H1 (cell line): ENCODE results near the gene GPC3. TPM values are rescaled to one million over a fixed set of nuclear protein-coding genes. Genes with fewer than 3 reads are reported as not detected.

ENCODE experiments used
- CTCF ChIA-PET: fragments of 300-600 bp; sonication (Branson Sonifier 250); formaldehyde crosslinking; loops from one replicate; lab custom pipeline; 2021; ENCODE audit not compliant: partially characterized antibody; lab: Charles Lee
- POLR2A ChIA-PET: fragments of 300-600 bp; sonication (Branson Sonifier 250); formaldehyde crosslinking; loops from one replicate; lab custom pipeline; 2021; ENCODE audit warnings: inconsistent platforms; ENCODE audit not compliant: partially characterized antibody; lab: Charles Lee
- DNase-seq, 2 experiments: peaks; one replicate each; pipeline versions ENCODE4 v3.0.0 to v3.0.0-alpha.2; 2010 to 2022; ENCODE audit warnings: low spot score in 2 of 2, low read depth in 1 of 2, mixed read lengths in 1 of 2
- FAIRE-seq: peaks from 2 replicates; lab custom pipeline; 2011; peaks lifted over from hg19 to GRCh38; lab: Jason Lieb, UNC
- H2AFZ ChIP-seq: 2 replicates; pipeline ENCODE4 v1.8.1; 2012; ENCODE audit warnings: low read length, inconsistent platforms
- H2AK5ac ChIP-seq: 2 replicates; pipeline ENCODE4 v1.6.1; 2013; ENCODE audit warnings: low read depth, low read length
- H2BK120ac ChIP-seq: replicated peaks from 2 replicates; pipeline ENCODE3; 2013; ENCODE audit warnings: low read depth, low read length, inconsistent platforms
- H2BK12ac ChIP-seq: 2 replicates; pipeline ENCODE4 v1.6.1; 2013; ENCODE audit warnings: low read depth, low read length
- H2BK15ac ChIP-seq: 2 replicates; pipeline ENCODE4 v1.6.1; 2013; ENCODE audit warnings: low read length
- H2BK20ac ChIP-seq: 2 replicates; pipeline ENCODE4 v1.6.1; 2013; ENCODE audit warnings: low read length
- H2BK5ac ChIP-seq: 2 replicates; pipeline ENCODE4 v1.6.1; 2013; ENCODE audit warnings: low read depth, low read length
- H3K14ac ChIP-seq: 2 replicates; pipeline ENCODE4 v1.6.1; 2013; ENCODE audit warnings: inconsistent platforms; ENCODE audit not compliant: insufficient read length
- H3K18ac ChIP-seq: 2 replicates; pipeline ENCODE4 v1.6.1; 2013; ENCODE audit warnings: low read length; ENCODE audit errors: extremely low read depth
- H3K23ac ChIP-seq: 2 replicates; pipeline ENCODE4 v1.6.1; 2013; ENCODE audit warnings: inconsistent platforms; ENCODE audit not compliant: insufficient read length
- H3K23me2 ChIP-seq: 2 replicates; pipeline ENCODE4 v1.6.1; 2013; ENCODE audit warnings: low read depth, low read length
- H3K27ac ChIP-seq: 2 replicates; pipeline ENCODE4 v1.6.1; 2011; ENCODE audit warnings: low read depth, low read length, inconsistent platforms
- H3K27me3 ChIP-seq, 4 experiments: replicated peaks in 1 of 4; 1 replicate in 1 of 4; 2 replicates in 3 of 4; pipeline versions ENCODE4 v1.6.1 to v1.8.1; 2011 to 2013; ENCODE audit warnings: low read length in 3 of 4, mild to moderate bottlenecking in 3 of 4, inconsistent platforms in 2 of 4, mixed read lengths in 2 of 4, moderate library complexity in 1 of 4; ENCODE audit not compliant: control insufficient read depth in 3 of 4, insufficient read depth in 3 of 4; ENCODE audit errors: extremely low read depth in 1 of 4
- H3K36me3 ChIP-seq, 4 experiments: 2 replicates each; pipeline versions ENCODE4 v1.6.1 to v1.8.1; 2011 to 2013; ENCODE audit warnings: mild to moderate bottlenecking in 4 of 4, low read length in 3 of 4, moderate library complexity in 2 of 4, control low read depth in 1 of 4, inconsistent platforms in 1 of 4; ENCODE audit not compliant: insufficient read depth in 4 of 4, control insufficient read depth in 2 of 4
- H3K4ac ChIP-seq: replicated peaks from 2 replicates; pipeline ENCODE3; 2013; ENCODE audit warnings: low read length, low read depth, mixed read lengths, inconsistent platforms; ENCODE audit not compliant: insufficient read length
- H3K4me1 ChIP-seq, 4 experiments: replicated peaks in 1 of 4; 1 replicate in 1 of 4; 2 replicates in 3 of 4; pipeline versions ENCODE4 v1.6.1 to v1.8.1; 2011 to 2013; ENCODE audit warnings: low read length in 3 of 4, inconsistent platforms in 2 of 4, mixed read lengths in 1 of 4; ENCODE audit not compliant: insufficient read depth in 4 of 4, control insufficient read depth in 3 of 4
- H3K4me2 ChIP-seq, 2 experiments: 2 replicates each; pipeline versions ENCODE4 v1.6.1 to v1.8.1; 2011 to 2013; ENCODE audit warnings: low read depth in 2 of 2, low read length in 2 of 2, control low read depth in 1 of 2, inconsistent platforms in 1 of 2, mild to moderate bottlenecking in 1 of 2; ENCODE audit not compliant: insufficient read depth in 1 of 2
- H3K4me3 ChIP-seq, 4 experiments: fragments of 200-600, 300-600 bp in 1 of 4; sonication (generic), shearing (Covaris generic), sonication (Bioruptor Twin) in 1 of 4; 2 replicates each; pipeline versions ENCODE4 v1.5.1 to v1.8.1; 2011 to 2016; ENCODE audit warnings: low read length in 4 of 4, low read depth in 3 of 4, control low read depth in 2 of 4, inconsistent platforms in 2 of 4, mild to moderate bottlenecking in 2 of 4, mixed read lengths in 1 of 4, moderate library complexity in 1 of 4; ENCODE audit not compliant: insufficient read depth in 2 of 4; ENCODE audit errors: extremely low read depth in 1 of 4
- H3K56ac ChIP-seq: replicated peaks from 2 replicates; pipeline ENCODE3; 2013; ENCODE audit warnings: low read depth, mild to moderate bottlenecking, mixed read lengths, low read length, inconsistent platforms; ENCODE audit not compliant: insufficient read length
- H3K79me1 ChIP-seq: 2 replicates; pipeline ENCODE4 v1.6.1; 2013; ENCODE audit warnings: low read depth, low read length, control low read depth
- H3K79me2 ChIP-seq, 2 experiments: 2 replicates each; pipeline versions ENCODE4 v1.6.1 to v1.8.1; 2012 to 2013; ENCODE audit warnings: low read length in 2 of 2, mild to moderate bottlenecking in 2 of 2, inconsistent platforms in 1 of 2; ENCODE audit not compliant: insufficient read depth in 2 of 2, control insufficient read depth in 1 of 2
- H3K9ac ChIP-seq, 4 experiments: replicated peaks in 1 of 4; 1 replicate in 1 of 4; 2 replicates in 3 of 4; pipeline versions ENCODE4 v1.6.1 to v1.8.1; 2011 to 2013; ENCODE audit warnings: low read depth in 3 of 4, low read length in 3 of 4, control low read depth in 2 of 4, mild to moderate bottlenecking in 2 of 4, moderate library complexity in 2 of 4, inconsistent platforms in 1 of 4; ENCODE audit errors: extremely low read depth in 1 of 4
- H3K9me3 ChIP-seq, 2 experiments: 2 replicates each; pipeline versions ENCODE4 v1.6.1 to v1.8.1; 2012 to 2013; ENCODE audit warnings: mild to moderate bottlenecking in 2 of 2, moderate library complexity in 2 of 2, control low read depth in 1 of 2, inconsistent platforms in 1 of 2, low read depth in 1 of 2, low read length in 1 of 2, mixed read lengths in 1 of 2; ENCODE audit not compliant: insufficient read depth in 2 of 2
- H4K20me1 ChIP-seq, 2 experiments: replicated peaks in 1 of 2; 2 replicates each; pipeline versions ENCODE3 to v1.8.1; 2011 to 2013; ENCODE audit warnings: inconsistent platforms in 2 of 2, low read length in 2 of 2, mild to moderate bottlenecking in 1 of 2; ENCODE audit not compliant: insufficient read depth in 2 of 2, control insufficient read depth in 1 of 2
- H4K5ac ChIP-seq: 2 replicates; pipeline ENCODE4 v1.6.1; 2013; ENCODE audit warnings: low read length, low read depth, mixed read lengths, inconsistent platforms; ENCODE audit not compliant: insufficient read length
- H4K8ac ChIP-seq: 2 replicates; pipeline ENCODE4 v1.8.0; 2013; ENCODE audit warnings: mild to moderate bottlenecking, moderate library complexity, low read length, inconsistent platforms; ENCODE audit not compliant: insufficient read depth; ENCODE audit errors: extremely low read depth
- H4K91ac ChIP-seq: replicated peaks from 2 replicates; pipeline ENCODE3; 2013; ENCODE audit warnings: low read length, mixed read lengths, inconsistent platforms; ENCODE audit not compliant: insufficient read length
- MAFK ChIP-seq: IDR thresholded peaks from 2 replicates; pipeline ENCODE4 v1.6.1; 2012; ENCODE audit warnings: low read depth, mild to moderate bottlenecking, improper control_type of control experiment, low read length
- NRF1 ChIP-seq: IDR thresholded peaks from 2 replicates; pipeline ENCODE4 v1.6.1; 2011; ENCODE audit warnings: mild to moderate bottlenecking, low read depth, low read length, improper control_type of control experiment
- WGBS, 2 experiments: shearing (Covaris generic) in 1 of 2; methylation state at CpG; one replicate each; pipeline versions ENCODE4 v1.1.6 to v1.1.7; 2013 to 2015; ENCODE audit warnings: low lambda C conversion rate in 2 of 2, mixed read lengths in 2 of 2, inconsistent platforms in 1 of 2, low coverage in 1 of 2, missing lambda C conversion rate in 1 of 2; ENCODE audit not compliant: insufficient replicate concordance in 2 of 2, insufficient coverage in 1 of 2, insufficient read length in 1 of 2; ENCODE audit errors: extremely low coverage in 1 of 2, missing lambda C conversion rate in 1 of 2; 5-methylcytosine and 5-hydroxymethylcytosine counted together
- polyA plus RNA-seq, 7 experiments: library from polyadenylated mRNA; depleted of rRNA in 3 of 7; stranded (reverse) in 5 of 7; unstranded in 2 of 7; fragments of >200 nt in 5 of 7; fragments of 200-250 nt in 2 of 7; gene quantifications; 1 replicate in 5 of 7; 2 replicates in 1 of 7; 4 replicates in 1 of 7; pipeline versions ENCODE4 v1.2.1 to v1.2.3, GENCODE V29; 2011 to 2013; ENCODE audit warnings: missing spikeins in 2 of 7, mixed read lengths in 2 of 7
- total RNA-seq: library from RNA; stranded (reverse); fragmentation: NEBNext Ultra II Directional; extraction: Animal tissue kit (Norgen Biotek cat#: 25700); gene quantifications from 2 replicates; pipeline ENCODE4 v1.2.1, GENCODE V29; 2021

The GPC3 gene
- total and polyA plus RNA-seq, 2 of the 8 experiments (the other 6 are each of a cell fraction or from before 2014, with no cell fraction given) = 64.8 to 71.9 TPM

DNA sequence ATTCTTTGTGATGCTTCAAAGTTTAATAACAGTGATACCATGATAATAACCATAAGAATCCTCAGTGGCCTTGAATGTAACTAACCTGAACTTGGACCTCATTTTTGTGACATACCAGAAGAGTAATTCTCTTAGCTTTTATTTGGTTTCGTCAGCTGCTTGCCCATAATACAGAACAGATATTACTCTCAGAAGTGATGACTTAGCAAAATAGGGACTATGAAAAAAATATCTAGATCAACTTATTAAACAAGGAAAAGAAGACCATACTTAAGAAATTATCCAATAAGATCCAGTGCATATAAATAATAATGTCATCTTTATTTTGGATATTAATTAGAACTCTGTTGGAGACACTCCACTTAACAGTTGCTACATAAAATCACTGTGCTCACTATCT, 333.2 kb downstream of the GPC3 start:
- Histone ChIP-seq H4K20me1 (no peaks in the 10 kb centered on the region), H3K4ac (no peak overlapping the region), H2BK20ac (no peak overlapping the region), H3K9ac (no peak overlapping the region), H3K14ac (no peak overlapping the region), H3K79me1 (no peaks in the 10 kb centered on the region), H3K4me3 (no peak overlapping the region), H2AFZ (no peak overlapping the region), H3K27me3 (no peaks in the 10 kb centered on the region), H3K36me3 (no peaks in the 10 kb centered on the region), H4K91ac (no peak overlapping the region), H3K18ac (no peak overlapping the region), H2AK5ac (no peak overlapping the region), H3K23ac (no peak overlapping the region), H3K4me1 (peaks cover 0 to 17% (median 4%) of the 10 kb centered on the region in 4 experiments; a peak in 5 of 7 replicates), H3K4me2 (no peak overlapping the region), H2BK15ac (no peak overlapping the region), H3K56ac (no peak overlapping the region), H2BK5ac (no peak overlapping the region), H2BK12ac (no peak overlapping the region), H3K9me3 (no peaks in the 10 kb centered on the region), H4K8ac (no peak overlapping the region), H3K23me2 (no peaks in the 10 kb centered on the region), H3K79me2 (no peaks in the 10 kb centered on the region), H4K5ac (no peak overlapping the region), H3K27ac (no peak overlapping the region), H2BK120ac (no peak overlapping the region)
- FAIRE-seq (no peak), DNase-seq (no peak)
- POLR2A ChIA-PET = no interaction called here
- WGBS, 2 experiments = 100% methylated on average over 1 of the region's 1 CpG; no CpG with 5 or more reads in 1 of the 2 experiments
- CTCF ChIA-PET = interaction anchor here (1.0 kb wide), 1 partner anchor 267 kb away, joined by 3 read pairs; no protein-coding TSS in a partner anchor
- TF ChIP-seq NRF1 (no peak), MAFK (peak; percentile 44; the same call in 1 of the 2 replicates)
